BE2C (cell line): Measurements from ENCODE around the gene NEK11.
A peak's percentile ranks its signal among the peaks of the same experiment; 100 is the strongest.

Experiments
- DNase-seq: peaks from one replicate; pipeline ENCODE4 v3.0.0-alpha.2; 2020
- H3K27me3 ChIP-seq: fragments of 250-450 bp; sonication (Bioruptor Pico); 2 replicates; pipeline ENCODE4 v1.5.1; 2020; ENCODE audit warnings: mild to moderate bottlenecking
- H3K36me3 ChIP-seq: fragments of 250-450 bp; sonication (Bioruptor Pico); 2 replicates; pipeline ENCODE4 v1.5.1; 2020; ENCODE audit warnings: mild to moderate bottlenecking
- H3K4me1 ChIP-seq: fragments of 250-450 bp; sonication (Bioruptor Pico); 2 replicates; pipeline ENCODE4 v1.5.1; 2020
- H3K4me3 ChIP-seq: 2 replicates; pipeline ENCODE4 v1.5.1; 2011; ENCODE audit warnings: low read depth, low read length
- H3K9me3 ChIP-seq: fragments of 250-450 bp; sonication (Bioruptor Pico); 2 replicates; pipeline ENCODE4 v1.5.1; 2020
- TF ChIP-seq, protein P1 (sequence below): IDR thresholded peaks from 2 replicates; pipeline ENCODE4 v1.5.1; 2012; ENCODE audit warnings: mild to moderate bottlenecking, low read depth, low read length

The NEK11 gene

DNA sequence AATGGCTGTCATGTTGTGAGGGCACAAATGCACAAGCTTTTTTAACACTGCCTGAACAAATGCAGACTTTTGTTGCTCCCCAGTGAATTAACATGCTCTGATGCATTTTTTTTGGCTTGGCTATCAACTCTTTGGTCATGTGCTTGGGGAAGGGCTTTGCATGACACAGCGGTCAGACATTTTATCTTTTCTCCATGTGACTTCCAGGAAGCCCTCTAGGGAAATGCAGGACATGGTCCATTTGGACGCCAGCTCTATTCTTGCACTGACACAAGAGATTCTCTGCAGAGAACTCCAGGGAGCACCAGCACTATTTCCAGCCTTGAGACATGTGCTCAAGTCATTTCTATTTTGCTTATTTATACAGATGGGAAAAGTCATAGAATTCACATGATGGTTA lies 46.2 kb downstream of the NEK11 start:
- DNase-seq: peak; percentile 44
- H3K4me3 ChIP-seq: no peak overlapping the region
- H3K27me3 ChIP-seq: no peaks in the 10 kb centered on the region
- TF ChIP-seq, protein P1, sequence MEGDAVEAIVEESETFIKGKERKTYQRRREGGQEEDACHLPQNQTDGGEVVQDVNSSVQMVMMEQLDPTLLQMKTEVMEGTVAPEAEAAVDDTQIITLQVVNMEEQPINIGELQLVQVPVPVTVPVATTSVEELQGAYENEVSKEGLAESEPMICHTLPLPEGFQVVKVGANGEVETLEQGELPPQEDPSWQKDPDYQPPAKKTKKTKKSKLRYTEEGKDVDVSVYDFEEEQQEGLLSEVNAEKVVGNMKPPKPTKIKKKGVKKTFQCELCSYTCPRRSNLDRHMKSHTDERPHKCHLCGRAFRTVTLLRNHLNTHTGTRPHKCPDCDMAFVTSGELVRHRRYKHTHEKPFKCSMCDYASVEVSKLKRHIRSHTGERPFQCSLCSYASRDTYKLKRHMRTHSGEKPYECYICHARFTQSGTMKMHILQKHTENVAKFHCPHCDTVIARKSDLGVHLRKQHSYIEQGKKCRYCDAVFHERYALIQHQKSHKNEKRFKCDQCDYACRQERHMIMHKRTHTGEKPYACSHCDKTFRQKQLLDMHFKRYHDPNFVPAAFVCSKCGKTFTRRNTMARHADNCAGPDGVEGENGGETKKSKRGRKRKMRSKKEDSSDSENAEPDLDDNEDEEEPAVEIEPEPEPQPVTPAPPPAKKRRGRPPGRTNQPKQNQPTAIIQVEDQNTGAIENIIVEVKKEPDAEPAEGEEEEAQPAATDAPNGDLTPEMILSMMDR: no peak
- H3K9me3 ChIP-seq: no peaks in the 10 kb centered on the region
- H3K36me3 ChIP-seq: no peaks in the 10 kb centered on the region
- peaks cover 42% of the 10 kb centered on the region for H3K4me1 ChIP-seq

DNA sequence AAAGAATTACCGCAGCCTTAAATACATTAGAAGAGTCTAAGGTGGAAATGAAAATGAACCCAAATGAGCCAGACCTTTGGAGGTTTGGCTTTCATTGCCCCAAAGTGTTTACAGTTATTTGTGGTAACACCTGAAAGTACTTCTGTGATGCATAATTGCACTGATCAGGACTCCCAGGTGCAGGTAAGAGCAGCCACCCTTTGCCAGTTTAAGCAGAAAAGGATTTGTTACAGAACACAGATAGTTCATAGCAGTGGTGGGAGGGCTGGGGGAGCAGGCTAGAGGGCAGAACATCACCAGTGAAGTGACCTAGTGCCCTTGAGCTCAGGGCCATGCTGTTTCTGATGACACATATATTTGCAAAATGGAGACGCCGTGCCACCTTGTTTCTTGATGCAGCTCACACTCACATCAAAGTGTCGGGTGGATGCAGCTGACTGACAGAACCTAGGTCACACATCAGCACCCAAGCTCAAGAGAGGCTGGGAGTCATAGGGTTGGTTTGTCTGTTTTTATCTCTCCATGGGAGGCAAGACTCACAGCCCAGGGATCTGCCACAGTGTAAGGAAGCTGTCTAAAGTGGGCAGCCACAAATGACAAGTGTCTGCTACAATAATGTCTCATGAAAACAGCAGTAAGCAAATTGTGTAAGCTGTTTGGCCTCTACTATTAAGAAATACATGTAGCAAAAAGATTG lies 49.1 kb downstream of the NEK11 start:
- H3K4me3 ChIP-seq: no peak overlapping the region
- peaks cover 46% of the 10 kb centered on the region for H3K4me1 ChIP-seq
- no peak for DNase-seq
- TF ChIP-seq, protein P1: no peak
- no peaks in the 10 kb centered on the region for H3K27me3 ChIP-seq
- no peaks in the 10 kb centered on the region for H3K9me3 ChIP-seq
- H3K36me3 ChIP-seq: no peaks in the 10 kb centered on the region

DNA sequence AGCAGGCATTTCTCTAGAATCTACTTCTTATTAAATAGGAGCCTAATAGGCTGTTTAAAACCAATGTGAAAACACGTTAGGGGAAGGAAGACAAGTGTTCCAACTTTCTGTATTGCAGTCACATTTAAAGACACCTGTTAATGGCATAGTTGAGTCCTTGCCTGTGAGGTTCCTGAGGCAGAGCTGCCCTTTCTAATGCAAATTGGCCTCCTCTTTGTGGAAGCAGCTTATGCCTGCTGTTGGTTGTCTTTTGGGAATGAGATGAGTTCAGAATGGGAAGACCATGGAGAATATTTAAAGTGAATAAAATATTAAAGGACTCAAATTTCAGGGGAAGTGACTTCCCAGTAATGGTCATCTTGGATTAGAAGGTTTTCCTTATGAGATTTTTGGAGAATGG lies 51.2 kb downstream of the NEK11 start:
- H3K36me3 ChIP-seq: no peaks in the 10 kb centered on the region
- no peak overlapping the region for H3K4me3 ChIP-seq
- H3K27me3 ChIP-seq: no peaks in the 10 kb centered on the region
- no peak for DNase-seq
- H3K4me1 ChIP-seq: peaks cover 46% of the 10 kb centered on the region
- no peaks in the 10 kb centered on the region for H3K9me3 ChIP-seq
- TF ChIP-seq, protein P1: no peak

DNA sequence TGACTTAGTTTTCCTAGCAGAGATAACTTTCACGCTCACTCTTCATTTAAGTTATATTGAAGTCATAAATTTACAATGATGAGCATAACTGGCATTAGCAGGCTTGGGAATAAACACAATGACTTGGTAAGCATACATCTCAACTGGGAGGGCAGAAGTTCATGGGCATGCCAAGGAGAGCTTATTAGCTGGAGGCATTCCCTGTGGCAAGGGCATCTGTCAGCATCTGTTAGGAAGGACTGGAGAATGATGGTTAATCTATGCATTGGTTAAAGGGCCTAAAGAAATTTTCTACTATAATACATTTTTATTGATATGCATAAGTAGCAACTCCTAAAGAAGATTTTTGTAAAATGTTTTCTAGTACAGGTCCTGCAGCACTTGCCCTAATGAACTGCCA lies 52.4 kb downstream of the NEK11 start:
- DNase-seq: no peak
- TF ChIP-seq, protein P1: no peak
- peaks cover 39% of the 10 kb centered on the region for H3K4me1 ChIP-seq
- H3K36me3 ChIP-seq: no peaks in the 10 kb centered on the region
- no peak overlapping the region for H3K4me3 ChIP-seq
- H3K9me3 ChIP-seq: no peaks in the 10 kb centered on the region
- H3K27me3 ChIP-seq: no peaks in the 10 kb centered on the region

DNA sequence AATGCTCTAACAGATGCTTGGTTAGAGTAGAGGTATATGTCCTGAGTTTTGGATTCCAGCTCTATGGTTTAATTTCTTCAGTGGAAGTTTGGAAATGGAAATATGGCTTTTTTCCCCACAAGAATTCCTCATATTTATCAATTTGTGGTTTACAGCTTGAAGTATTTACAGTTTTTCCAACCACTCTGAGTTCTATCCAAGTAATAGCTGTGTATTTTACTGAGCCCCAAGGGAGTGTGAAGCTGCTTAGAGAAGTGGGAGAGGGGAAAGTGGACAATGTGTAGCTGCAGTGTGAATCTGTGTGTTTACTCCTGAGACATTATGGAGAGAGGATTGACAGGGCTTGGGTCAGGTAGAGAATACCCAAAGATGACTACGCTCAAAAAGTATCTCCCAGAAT lies 54.5 kb downstream of the NEK11 start:
- no peaks in the 10 kb centered on the region for H3K36me3 ChIP-seq
- H3K4me3 ChIP-seq: no peak overlapping the region
- H3K27me3 ChIP-seq: no peaks in the 10 kb centered on the region
- H3K9me3 ChIP-seq: no peaks in the 10 kb centered on the region
- H3K4me1 ChIP-seq: peaks cover 45% of the 10 kb centered on the region
- no peak for DNase-seq
- TF ChIP-seq, protein P1: no peak

DNA sequence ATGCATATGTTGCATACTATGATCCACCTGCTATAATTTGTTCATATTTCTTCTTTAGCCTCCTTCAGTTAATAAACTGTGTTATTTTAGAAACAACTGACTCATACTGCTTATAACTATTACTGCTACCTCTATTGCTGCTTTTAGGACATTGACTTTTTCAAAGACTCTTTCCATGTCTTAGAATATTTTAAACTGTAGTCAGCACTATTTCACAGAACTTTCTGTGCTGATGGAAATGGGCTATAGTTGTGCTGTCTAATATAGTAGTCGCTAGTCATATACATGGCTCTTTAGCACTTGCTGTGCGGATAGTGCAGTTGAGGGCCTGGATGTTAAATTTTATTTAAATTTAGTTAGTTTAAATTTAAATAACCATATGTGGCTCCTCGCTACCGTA lies 55.6 kb downstream of the NEK11 start:
- H3K9me3 ChIP-seq: no peaks in the 10 kb centered on the region
- no peak for DNase-seq
- H3K4me1 ChIP-seq: peaks cover 36% of the 10 kb centered on the region
- H3K36me3 ChIP-seq: no peaks in the 10 kb centered on the region
- no peak overlapping the region for H3K4me3 ChIP-seq
- H3K27me3 ChIP-seq: no peaks in the 10 kb centered on the region
- TF ChIP-seq, protein P1: no peak
